CD14-positive monocyte (primary cell): Measurements from ENCODE around the gene DRD5. TPM values are rescaled to one million over a fixed set of nuclear protein-coding genes. Genes with fewer than 3 reads are reported as not detected.
"Not testable (repeated sequence)": the region's sequence is repeated elsewhere in the genome, so short reads cannot be mapped to it uniquely, and the experiment has no call there.

Experiments used
- DNase-seq, 3 donors: peaks; one replicate each; pipeline ENCODE4 v3.0.0-alpha.2; 2011 to 2022
- H2AFZ ChIP-seq: 2 replicates; pipeline ENCODE4 v1.6.0; 2012; ENCODE audit warnings: mild to moderate bottlenecking, low read depth, low read length, inconsistent platforms; ENCODE audit not compliant: insufficient read depth, poor library complexity, severe bottlenecking
- H3K27ac ChIP-seq, 2 donors: 1 replicate in 1 of 2; 2 replicates in 1 of 2; pipeline ENCODE4 v1.5.1; 2012 to 2013; ENCODE audit warnings: low read length in 2 of 2, control low read depth in 1 of 2, inconsistent platforms in 1 of 2, low read depth in 1 of 2, mild to moderate bottlenecking in 1 of 2
- H3K27me3 ChIP-seq, 2 donors: one replicate each; pipeline versions ENCODE4 v1.6.0 to v1.6.1; 2011 to 2013; ENCODE audit warnings: low read length in 2 of 2; ENCODE audit not compliant: control insufficient read depth in 2 of 2, insufficient read depth in 2 of 2
- H3K36me3 ChIP-seq, 2 donors: replicated peaks in 1 of 2; 1 replicate in 1 of 2; 2 replicates in 1 of 2; pipeline versions ENCODE4 v1.5.1 to v1.6.1; 2012 to 2013; ENCODE audit warnings: low read length in 2 of 2, control low read depth in 1 of 2, inconsistent platforms in 1 of 2, mild to moderate bottlenecking in 1 of 2; ENCODE audit not compliant: insufficient read depth in 2 of 2, control insufficient read depth in 1 of 2
- H3K4me1 ChIP-seq, 2 donors: 1 replicate in 1 of 2; 2 replicates in 1 of 2; pipeline versions ENCODE4 v1.5.1 to v1.6.1; 2012 to 2013; ENCODE audit warnings: low read length in 2 of 2, control low read depth in 1 of 2, inconsistent platforms in 1 of 2, mild to moderate bottlenecking in 1 of 2, moderate library complexity in 1 of 2; ENCODE audit not compliant: insufficient read depth in 2 of 2, control insufficient read depth in 1 of 2
- H3K4me2 ChIP-seq: replicated peaks from 2 replicates; pipeline ENCODE3; 2012; ENCODE audit warnings: low read length, moderate library complexity, mild to moderate bottlenecking; ENCODE audit not compliant: poor library complexity, severe bottlenecking; ENCODE audit errors: extremely low read depth
- H3K4me3 ChIP-seq, 3 experiments: fragments of 200-600 bp in 1 of 3; sonication (generic) in 1 of 3; replicated peaks in 1 of 3; 1 replicate in 2 of 3; 2 replicates in 1 of 3; pipeline ENCODE4 v1.5.1; 2011 to 2013; ENCODE audit warnings: low read length in 3 of 3, mild to moderate bottlenecking in 3 of 3, control low read depth in 2 of 3, low read depth in 2 of 3, inconsistent platforms in 1 of 3, moderate library complexity in 1 of 3
- H3K79me2 ChIP-seq: 2 replicates; pipeline ENCODE4 v1.6.0; 2012; ENCODE audit warnings: mild to moderate bottlenecking, control low read depth, inconsistent platforms, low read length, moderate library complexity; ENCODE audit not compliant: insufficient read depth
- H3K9ac ChIP-seq: 2 replicates; pipeline ENCODE4 v1.6.0; 2017; ENCODE audit warnings: low read length, mild to moderate bottlenecking; ENCODE audit not compliant: insufficient read depth, poor library complexity, severe bottlenecking
- H3K9me3 ChIP-seq, 2 donors: replicated peaks in 1 of 2; 1 replicate in 1 of 2; 2 replicates in 1 of 2; pipeline versions ENCODE4 v1.5.1 to v1.6.1; 2012 to 2013; ENCODE audit warnings: low read length in 2 of 2, control low read depth in 1 of 2; ENCODE audit not compliant: control insufficient read depth in 1 of 2, insufficient read depth in 1 of 2
- H4K20me1 ChIP-seq: 2 replicates; pipeline ENCODE4 v1.6.0; 2012; ENCODE audit warnings: mild to moderate bottlenecking, low read length, control low read depth, moderate library complexity; ENCODE audit not compliant: insufficient read depth
- H3K27ac Mint-ChIP-seq, 7 donors: one replicate each; pipeline ENCODE4 v1.8.0; 2020; ENCODE audit warnings: mild to moderate bottlenecking in 7 of 7, mixed read lengths in 7 of 7, moderate library complexity in 6 of 7, inconsistent platforms in 2 of 7
- H3K27me3 Mint-ChIP-seq, 3 donors: one replicate each; pipeline ENCODE4 v1.8.0; 2021 to 2022; ENCODE audit warnings: low read depth in 3 of 3, mild to moderate bottlenecking in 3 of 3, mixed read lengths in 3 of 3, moderate library complexity in 3 of 3, inconsistent platforms in 1 of 3
- H3K36me3 Mint-ChIP-seq, 2 donors: one replicate each; pipeline ENCODE4 v1.8.0; 2020; ENCODE audit warnings: mixed read lengths in 2 of 2, inconsistent platforms in 1 of 2, mild to moderate bottlenecking in 1 of 2
- H3K4me1 Mint-ChIP-seq: one replicate; pipeline ENCODE4 v1.8.0; 2020; ENCODE audit warnings: mild to moderate bottlenecking, mixed read lengths
- H3K4me3 Mint-ChIP-seq, 2 donors: one replicate each; pipeline ENCODE4 v1.8.0; 2020; ENCODE audit warnings: mild to moderate bottlenecking in 2 of 2, mixed read lengths in 2 of 2, moderate library complexity in 1 of 2
- H3K9me3 Mint-ChIP-seq, 7 donors: one replicate each; pipeline ENCODE4 v1.8.0; 2020 to 2022; ENCODE audit warnings: mixed read lengths in 7 of 7, mild to moderate bottlenecking in 6 of 7, moderate library complexity in 6 of 7, inconsistent platforms in 2 of 7
- WGBS: methylation state at CpG from one replicate; pipeline ENCODE4 v1.1.5; 2013; ENCODE audit warnings: missing lambda C conversion rate; ENCODE audit not compliant: insufficient coverage; 5-methylcytosine and 5-hydroxymethylcytosine counted together
- intact Hi-C, 2 donors: fragments of 100-400 bp; cut with micrococcal nuclease; formaldehyde crosslinking; loops; one replicate each; pipeline versions ENCODE4 v1.15.0 to v1.15.1; 2023
- polyA plus RNA-seq, 3 donors: library from polyadenylated mRNA; depleted of rRNA in 1 of 3; unstranded in 2 of 3; stranded (reverse) in 1 of 3; fragments of 300-500 nt in 2 of 3; fragments of >200 nt in 1 of 3; fragmentation: Illumina TruSeq in 2 of 3; gene quantifications; 1 replicate in 2 of 3; 2 replicates in 1 of 3; pipeline ENCODE4 v1.2.3, GENCODE V29; 2012 to 2021
- TF ChIP-seq, protein P1 (sequence below): fragments of 200-600 bp; IDR thresholded peaks from one replicate; pipeline ENCODE4 v1.8.0; 2022; ENCODE audit warnings: antibody characterized with exemption, mild to moderate bottlenecking

DRD5 gene
- polyA plus RNA-seq, 3 donors: not detected

GRCh38 chr4:9735515-9735914 is 45.9 kb upstream of the DRD5 start:
- no peaks in the 10 kb centered on the region for H3K9me3 ChIP-seq
- H3K27me3 ChIP-seq: no peaks in the 10 kb centered on the region
- DNase-seq: no peak
- no peaks in the 10 kb centered on the region for H3K79me2 ChIP-seq
- WGBS: 100% methylated on average over 1 of the region's 5 CpGs
- Mint-ChIP-seq H3K27ac (no peak overlapping the region), H3K36me3 (no peaks in the 10 kb centered on the region), H3K9me3 (no peaks in the 10 kb centered on the region), H3K4me1 (peaks cover 8% of the 10 kb centered on the region), H3K27me3 (peaks cover 2 to 4% (median 2%) of the 10 kb centered on the region in 3 donors), H3K4me3 (no peak overlapping the region)
- H3K36me3 ChIP-seq: no peaks in the 10 kb centered on the region
- H3K27ac ChIP-seq: no peak overlapping the region
- H3K4me1 ChIP-seq: no peaks in the 10 kb centered on the region
- H2AFZ ChIP-seq: no peak overlapping the region
- no peak overlapping the region for H3K4me3 ChIP-seq
- H4K20me1 ChIP-seq: no peaks in the 10 kb centered on the region
- H3K9ac ChIP-seq: no peak overlapping the region
- TF ChIP-seq, protein P1, sequence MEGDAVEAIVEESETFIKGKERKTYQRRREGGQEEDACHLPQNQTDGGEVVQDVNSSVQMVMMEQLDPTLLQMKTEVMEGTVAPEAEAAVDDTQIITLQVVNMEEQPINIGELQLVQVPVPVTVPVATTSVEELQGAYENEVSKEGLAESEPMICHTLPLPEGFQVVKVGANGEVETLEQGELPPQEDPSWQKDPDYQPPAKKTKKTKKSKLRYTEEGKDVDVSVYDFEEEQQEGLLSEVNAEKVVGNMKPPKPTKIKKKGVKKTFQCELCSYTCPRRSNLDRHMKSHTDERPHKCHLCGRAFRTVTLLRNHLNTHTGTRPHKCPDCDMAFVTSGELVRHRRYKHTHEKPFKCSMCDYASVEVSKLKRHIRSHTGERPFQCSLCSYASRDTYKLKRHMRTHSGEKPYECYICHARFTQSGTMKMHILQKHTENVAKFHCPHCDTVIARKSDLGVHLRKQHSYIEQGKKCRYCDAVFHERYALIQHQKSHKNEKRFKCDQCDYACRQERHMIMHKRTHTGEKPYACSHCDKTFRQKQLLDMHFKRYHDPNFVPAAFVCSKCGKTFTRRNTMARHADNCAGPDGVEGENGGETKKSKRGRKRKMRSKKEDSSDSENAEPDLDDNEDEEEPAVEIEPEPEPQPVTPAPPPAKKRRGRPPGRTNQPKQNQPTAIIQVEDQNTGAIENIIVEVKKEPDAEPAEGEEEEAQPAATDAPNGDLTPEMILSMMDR: no peak
- H3K4me2 ChIP-seq: no peak overlapping the region
- intact Hi-C loops: no loop called here

GRCh38 chr4:9737280-9737679 is 44.2 kb upstream of the DRD5 start:
- DNase-seq, H3K4me1 Mint-ChIP-seq, H3K9me3 ChIP-seq, H3K4me3 Mint-ChIP-seq, H3K36me3 Mint-ChIP-seq, H3K27ac Mint-ChIP-seq, H3K27ac ChIP-seq, H3K9ac ChIP-seq, H3K27me3 ChIP-seq, H3K79me2 ChIP-seq, H3K36me3 ChIP-seq, H3K9me3 Mint-ChIP-seq, H2AFZ ChIP-seq, H3K4me2 ChIP-seq, H3K4me3 ChIP-seq, H3K27me3 Mint-ChIP-seq, H4K20me1 ChIP-seq, H3K4me1 ChIP-seq, intact Hi-C loops: not testable (repeated sequence)
- WGBS: 89% methylated on average over 3 of the region's 7 CpGs

DNA sequence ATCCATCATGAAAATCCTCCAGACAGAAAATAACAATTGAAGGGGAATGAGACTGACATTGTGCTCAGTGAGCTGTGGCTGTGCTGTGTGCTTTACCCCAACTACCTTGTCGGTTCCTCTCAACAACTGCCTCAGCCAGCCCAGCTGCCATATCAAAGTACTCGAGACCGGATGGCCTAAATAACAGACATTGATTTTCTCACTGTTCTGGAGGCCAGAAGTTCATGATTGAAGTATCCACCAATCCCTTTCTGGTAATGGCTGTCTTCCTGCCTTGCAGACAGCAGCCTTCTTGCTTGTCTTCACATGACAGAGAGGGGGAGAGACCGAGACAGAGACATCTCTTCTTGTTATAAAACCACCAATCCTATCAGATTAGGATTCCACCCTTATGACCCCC is 37.6 kb upstream of the DRD5 start:
- H3K79me2 ChIP-seq, H3K9me3 ChIP-seq, H3K27ac Mint-ChIP-seq, H3K4me3 Mint-ChIP-seq, H2AFZ ChIP-seq, H4K20me1 ChIP-seq, H3K4me3 ChIP-seq, H3K36me3 ChIP-seq, H3K36me3 Mint-ChIP-seq, H3K4me1 Mint-ChIP-seq, intact Hi-C loops, H3K27me3 ChIP-seq, DNase-seq, H3K4me1 ChIP-seq, H3K27ac ChIP-seq, H3K9me3 Mint-ChIP-seq, H3K9ac ChIP-seq, H3K27me3 Mint-ChIP-seq, H3K4me2 ChIP-seq: not testable (repeated sequence)
- 100% methylated on average over 3 of the region's 4 CpGs for WGBS
